Liver (tissue), 3 donors: ENCODE measurements around the gene EXO1.

Experiments used
- GABPA ChIP-seq, 2 donors: IDR thresholded peaks in 1 of 2; conservative IDR thresholded peaks in 1 of 2; 2 replicates each; pipeline ENCODE4 v1.6.1; 2016; ENCODE audit warnings: antibody characterized with exemption in 2 of 2, mild to moderate bottlenecking in 1 of 2, moderate library complexity in 1 of 2
- TAF1 ChIP-seq: conservative IDR thresholded peaks from 2 replicates; pipeline ENCODE4 v1.6.1; 2016; ENCODE audit warnings: antibody characterized with exemption, mild to moderate bottlenecking
- YY1 ChIP-seq: IDR thresholded peaks from 2 replicates; pipeline ENCODE4 v1.6.1; 2016; ENCODE audit warnings: antibody characterized with exemption, mild to moderate bottlenecking
- TF ChIP-seq, protein P1 (sequence below): fragments of 150-350 bp; IDR thresholded peaks from 2 replicates; pipeline ENCODE4 v1.5.1; 2017; ENCODE audit warnings: improper control_type of control experiment, low read depth, low read length; ENCODE audit not compliant: missing input control
- TF ChIP-seq, protein P2 (sequence below): IDR thresholded peaks from 2 replicates; pipeline ENCODE4 v1.6.1; 2016; ENCODE audit warnings: antibody characterized with exemption
- donor health status: healthy.
- donor health status: healthy.

DNA sequence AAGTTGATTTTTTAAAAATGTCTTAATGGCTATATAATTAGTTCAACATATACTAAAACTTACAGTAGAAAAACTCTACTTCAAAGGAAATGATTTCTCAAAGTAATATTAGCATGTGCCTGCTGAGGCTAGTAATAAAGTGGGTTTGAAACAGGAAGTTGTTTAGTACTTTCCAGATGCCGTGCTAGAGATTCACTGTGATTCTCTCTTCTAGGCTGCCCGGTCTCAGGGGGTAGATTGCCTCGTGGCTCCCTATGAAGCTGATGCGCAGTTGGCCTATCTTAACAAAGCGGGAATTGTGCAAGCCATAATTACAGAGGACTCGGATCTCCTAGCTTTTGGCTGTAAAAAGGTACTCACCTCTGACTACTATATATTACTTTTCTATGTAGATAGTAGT, 9.1 kb downstream of the EXO1 start:
- TF ChIP-seq, protein P1, sequence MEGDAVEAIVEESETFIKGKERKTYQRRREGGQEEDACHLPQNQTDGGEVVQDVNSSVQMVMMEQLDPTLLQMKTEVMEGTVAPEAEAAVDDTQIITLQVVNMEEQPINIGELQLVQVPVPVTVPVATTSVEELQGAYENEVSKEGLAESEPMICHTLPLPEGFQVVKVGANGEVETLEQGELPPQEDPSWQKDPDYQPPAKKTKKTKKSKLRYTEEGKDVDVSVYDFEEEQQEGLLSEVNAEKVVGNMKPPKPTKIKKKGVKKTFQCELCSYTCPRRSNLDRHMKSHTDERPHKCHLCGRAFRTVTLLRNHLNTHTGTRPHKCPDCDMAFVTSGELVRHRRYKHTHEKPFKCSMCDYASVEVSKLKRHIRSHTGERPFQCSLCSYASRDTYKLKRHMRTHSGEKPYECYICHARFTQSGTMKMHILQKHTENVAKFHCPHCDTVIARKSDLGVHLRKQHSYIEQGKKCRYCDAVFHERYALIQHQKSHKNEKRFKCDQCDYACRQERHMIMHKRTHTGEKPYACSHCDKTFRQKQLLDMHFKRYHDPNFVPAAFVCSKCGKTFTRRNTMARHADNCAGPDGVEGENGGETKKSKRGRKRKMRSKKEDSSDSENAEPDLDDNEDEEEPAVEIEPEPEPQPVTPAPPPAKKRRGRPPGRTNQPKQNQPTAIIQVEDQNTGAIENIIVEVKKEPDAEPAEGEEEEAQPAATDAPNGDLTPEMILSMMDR, result no peak
- no peak for TF ChIP-seq TAF1
- TF ChIP-seq, protein P2, sequence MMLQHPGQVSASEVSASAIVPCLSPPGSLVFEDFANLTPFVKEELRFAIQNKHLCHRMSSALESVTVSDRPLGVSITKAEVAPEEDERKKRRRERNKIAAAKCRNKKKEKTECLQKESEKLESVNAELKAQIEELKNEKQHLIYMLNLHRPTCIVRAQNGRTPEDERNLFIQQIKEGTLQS, result no peak
- no peak for TF ChIP-seq GABPA (IDR thresholded peaks at IDR 0.05 in 1 of 2, conservative IDR thresholded peaks at IDR 0.05 in 1 of 2)
- no peak for TF ChIP-seq YY1
